ENCODE results near the gene RACK1.

The RACK1 gene

DNA sequence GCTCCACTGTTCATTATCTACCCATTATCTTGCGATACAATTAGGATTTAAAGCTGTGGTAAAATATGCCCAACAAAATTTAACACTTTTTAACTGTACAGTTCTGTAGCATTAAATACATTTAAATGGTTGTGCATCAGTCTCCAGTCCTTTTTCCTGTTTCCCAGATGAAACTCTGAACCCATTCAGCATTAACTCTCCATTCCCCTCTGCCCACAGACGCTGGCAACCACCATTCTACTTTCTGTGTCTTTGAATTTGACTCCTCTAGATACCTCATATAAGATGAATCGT, 35.8 kb downstream of the RACK1 start:
- TF ChIP-seq, protein P1, sequence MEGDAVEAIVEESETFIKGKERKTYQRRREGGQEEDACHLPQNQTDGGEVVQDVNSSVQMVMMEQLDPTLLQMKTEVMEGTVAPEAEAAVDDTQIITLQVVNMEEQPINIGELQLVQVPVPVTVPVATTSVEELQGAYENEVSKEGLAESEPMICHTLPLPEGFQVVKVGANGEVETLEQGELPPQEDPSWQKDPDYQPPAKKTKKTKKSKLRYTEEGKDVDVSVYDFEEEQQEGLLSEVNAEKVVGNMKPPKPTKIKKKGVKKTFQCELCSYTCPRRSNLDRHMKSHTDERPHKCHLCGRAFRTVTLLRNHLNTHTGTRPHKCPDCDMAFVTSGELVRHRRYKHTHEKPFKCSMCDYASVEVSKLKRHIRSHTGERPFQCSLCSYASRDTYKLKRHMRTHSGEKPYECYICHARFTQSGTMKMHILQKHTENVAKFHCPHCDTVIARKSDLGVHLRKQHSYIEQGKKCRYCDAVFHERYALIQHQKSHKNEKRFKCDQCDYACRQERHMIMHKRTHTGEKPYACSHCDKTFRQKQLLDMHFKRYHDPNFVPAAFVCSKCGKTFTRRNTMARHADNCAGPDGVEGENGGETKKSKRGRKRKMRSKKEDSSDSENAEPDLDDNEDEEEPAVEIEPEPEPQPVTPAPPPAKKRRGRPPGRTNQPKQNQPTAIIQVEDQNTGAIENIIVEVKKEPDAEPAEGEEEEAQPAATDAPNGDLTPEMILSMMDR (conservative IDR thresholded peaks at IDR 0.05; ENCODE audit: low read length), result no peak
- DNase-seq (ENCODE audit: low read depth), result no peak
- no peak overlapping the region for H3K4me3 ChIP-seq (ENCODE audit: low read length)

DNA sequence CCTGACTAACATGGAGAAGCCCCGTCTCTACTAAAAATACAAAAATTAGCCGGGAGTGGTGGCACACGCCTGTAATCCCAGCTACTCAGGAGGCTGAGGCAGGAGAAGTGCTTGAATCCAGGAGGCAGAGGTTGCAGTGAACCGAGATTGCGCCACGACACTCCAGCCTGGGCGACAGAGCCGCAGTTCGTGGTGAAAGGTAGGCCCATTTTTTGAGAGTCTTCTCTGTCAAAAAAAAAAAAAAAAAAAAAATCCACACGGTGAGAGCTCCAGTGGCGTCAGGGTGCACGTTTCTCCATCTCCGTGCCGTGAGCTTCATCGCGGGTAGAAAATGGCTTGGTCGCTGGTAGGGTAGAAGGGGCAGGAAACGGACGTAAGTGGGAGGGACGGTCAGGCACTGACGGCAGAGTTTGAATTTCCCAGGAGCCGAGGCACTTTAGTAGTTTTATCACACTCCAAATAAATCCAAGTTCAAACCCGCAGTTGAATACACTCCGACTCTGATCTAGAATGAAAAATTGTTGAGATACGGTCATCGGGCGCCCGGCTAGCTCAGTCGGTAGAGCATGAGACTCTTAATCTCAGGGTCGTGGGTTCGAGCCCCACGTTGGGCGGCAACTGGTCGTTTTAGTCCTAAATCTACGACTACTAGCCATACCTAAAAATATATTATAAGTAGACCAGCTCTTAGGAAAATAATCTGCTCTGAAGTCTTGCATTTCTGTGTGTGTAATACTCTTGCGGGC, 36.3 kb downstream of the RACK1 start:
- TF ChIP-seq, protein P1 (conservative IDR thresholded peaks at IDR 0.05; ENCODE audit: low read length), result no peak
- H3K4me3 ChIP-seq (ENCODE audit: low read length), result peak overlapping the region; percentile 57
- peak; percentile 92 for DNase-seq (ENCODE audit: low read depth)

DNA sequence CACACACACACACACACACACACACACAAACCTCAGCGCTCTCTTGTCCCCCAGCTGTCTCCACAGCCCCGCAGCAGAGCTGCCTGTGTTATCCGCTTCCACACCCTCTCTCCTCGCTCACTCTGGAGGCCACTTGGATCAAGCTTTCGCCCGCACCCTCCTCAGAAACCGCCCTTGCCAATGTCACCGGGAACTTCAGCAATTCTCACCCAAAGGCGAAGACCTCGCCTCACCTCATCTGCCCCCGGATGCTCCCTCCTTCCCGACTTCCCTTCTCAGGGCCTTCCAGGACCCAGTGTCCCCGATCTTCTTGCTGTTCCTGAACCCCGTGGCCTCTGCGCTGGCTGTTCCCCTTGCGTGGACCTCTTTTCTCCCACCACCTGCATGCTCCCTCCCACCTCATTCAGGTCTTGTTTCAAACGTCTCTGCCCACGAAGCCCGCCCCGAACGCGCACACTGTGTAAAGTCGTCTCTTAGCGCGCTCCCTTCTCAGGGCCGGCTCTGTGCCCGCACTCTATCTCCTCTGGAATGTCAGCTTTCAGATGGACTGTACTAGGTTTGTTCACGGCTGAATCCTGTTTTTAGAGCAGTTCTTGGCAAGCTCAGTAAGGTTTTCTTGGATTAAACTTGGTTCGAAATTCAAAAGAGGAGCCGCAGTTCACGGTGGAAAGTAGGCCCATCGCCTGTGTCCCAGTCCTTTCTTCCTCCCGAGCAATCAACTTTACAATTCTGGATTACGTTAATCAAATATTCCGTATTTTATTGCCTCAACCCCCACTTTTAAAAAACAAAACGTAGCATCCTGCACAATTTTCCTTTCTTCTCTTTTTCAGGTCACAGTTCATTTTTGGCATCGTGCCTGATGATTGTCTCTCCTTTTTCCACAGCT, 37.7 kb downstream of the RACK1 start:
- peak overlapping the region; percentile 59 for H3K4me3 ChIP-seq (ENCODE audit: low read length)
- no peak for DNase-seq (ENCODE audit: low read depth)

DNA sequence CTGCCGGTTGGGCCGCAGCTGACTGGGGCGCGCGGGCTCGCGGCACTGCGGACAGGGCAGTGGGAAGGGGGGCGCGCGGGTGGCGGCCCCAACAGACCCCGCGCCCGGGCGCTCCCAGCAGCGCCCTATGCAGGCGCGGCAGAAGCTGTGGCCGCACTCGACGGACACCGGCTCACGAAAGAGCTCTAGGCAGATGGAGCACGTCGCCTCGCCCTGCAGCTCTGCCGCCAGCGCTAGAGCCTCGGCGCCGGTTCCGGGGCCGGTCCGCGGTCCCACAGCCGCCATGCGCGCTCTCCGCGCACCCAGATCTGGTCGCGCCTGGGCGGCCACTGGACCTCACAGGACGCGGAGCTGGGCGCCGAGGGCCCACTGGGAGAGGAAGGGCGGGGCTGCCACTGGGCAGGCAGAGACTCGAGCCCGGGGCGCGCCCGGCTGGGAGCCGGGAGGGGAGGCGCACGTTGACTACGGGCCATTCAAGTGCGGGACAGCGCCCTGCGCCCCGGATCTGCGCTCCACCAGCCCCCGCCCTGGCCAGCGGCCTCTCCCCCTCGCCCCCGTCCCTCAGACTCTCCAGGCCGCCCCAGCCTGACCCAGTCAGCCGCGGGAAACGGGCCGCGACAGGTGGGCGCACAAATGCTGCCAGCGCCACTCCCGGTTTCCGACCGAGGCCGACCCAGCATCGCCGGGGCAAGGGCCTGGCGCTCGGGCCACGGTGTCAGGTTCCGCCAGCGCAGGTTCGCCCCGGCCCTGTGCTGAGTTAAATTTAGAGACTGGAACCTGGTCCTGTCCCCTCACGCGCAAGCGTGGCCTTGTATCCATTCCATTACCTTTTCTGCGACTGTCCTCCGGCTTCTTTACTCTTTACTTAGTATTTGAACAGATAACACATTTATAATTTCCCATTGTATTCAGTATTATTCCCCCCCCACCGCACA, 38.6 kb downstream of the RACK1 start, which contains the start of gene TRIM7:
Gene TRIM7 (minus strand): TSS at position 371 of the 935 bp plus-strand sequence. CDS start 86 bp downstream, at position 285.
- peak within 1 kb of the TSS; percentile 59 for H3K4me3 ChIP-seq (ENCODE audit: low read length)
- TF ChIP-seq, protein P1 (conservative IDR thresholded peaks at IDR 0.05; ENCODE audit: low read length), result no peak
- DNase-seq (ENCODE audit: low read depth), result peak; percentile 49

More for the DNA sequence above, 37.7 kb downstream of the RACK1 start:
- TF ChIP-seq, protein P1 (conservative IDR thresholded peaks at IDR 0.05; ENCODE audit: low read length), result no peak

DNA sequence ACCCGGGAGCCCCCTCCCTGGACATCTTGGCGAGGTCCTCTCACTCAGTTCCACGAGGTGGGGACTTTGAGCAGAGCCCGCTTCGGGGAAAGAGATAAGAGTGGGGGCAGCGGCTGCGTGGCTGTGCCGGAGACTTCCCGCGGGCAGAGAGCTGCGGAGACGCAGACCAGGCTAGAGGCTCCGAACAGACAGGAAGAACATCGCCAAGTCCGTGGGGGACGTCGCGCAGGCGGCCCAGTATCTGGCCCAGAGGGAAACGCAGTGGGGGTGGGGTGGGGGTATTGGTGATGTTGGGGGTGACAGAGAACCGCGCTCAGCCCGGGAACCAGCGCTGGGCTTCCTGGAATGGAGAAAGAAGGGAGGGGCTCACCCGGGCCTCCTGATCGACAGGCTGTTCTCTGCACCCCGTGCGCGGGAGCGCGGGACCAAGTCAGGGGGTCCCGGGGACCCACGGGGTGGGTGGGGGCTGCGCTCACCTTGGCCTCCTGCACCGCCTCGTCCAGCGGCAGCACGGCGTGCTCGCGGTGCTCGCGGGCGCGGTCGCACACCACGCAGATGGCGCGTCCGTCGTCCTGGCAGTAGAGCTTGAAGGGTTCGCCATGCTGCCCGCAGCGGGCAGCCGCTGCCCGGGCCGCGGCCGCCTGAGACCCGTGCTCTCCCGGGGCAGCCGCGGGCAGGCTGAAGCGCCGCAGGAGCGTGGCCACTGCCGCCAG, 39.4 kb downstream of the RACK1 start:
- TF ChIP-seq, protein P1 (conservative IDR thresholded peaks at IDR 0.05; ENCODE audit: low read length), result no peak
- peak overlapping the region; percentile 59 for H3K4me3 ChIP-seq (ENCODE audit: low read length)
- DNase-seq (ENCODE audit: low read depth), result peak; percentile 43

DNA sequence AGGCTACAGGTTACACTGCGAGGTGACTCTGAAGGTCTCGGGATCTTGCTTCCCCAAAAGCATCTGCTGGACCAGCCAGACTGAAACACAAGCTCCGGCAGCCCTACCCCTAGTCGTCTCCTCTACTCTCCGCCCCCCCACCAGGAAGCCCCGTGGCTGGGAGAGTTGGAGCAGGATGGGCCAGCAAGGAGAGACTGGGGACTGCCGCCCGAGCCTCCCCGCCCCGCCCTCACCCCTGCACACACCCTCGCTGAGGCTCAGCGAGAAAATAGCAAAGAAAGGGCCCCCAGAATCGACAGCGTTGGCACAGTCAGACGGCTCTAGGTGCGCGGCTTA, 40.0 kb downstream of the RACK1 start:
- TF ChIP-seq, protein P1 (conservative IDR thresholded peaks at IDR 0.05; ENCODE audit: low read length), result no peak
- peak overlapping the region; percentile 59 for H3K4me3 ChIP-seq (ENCODE audit: low read length)
- no peak for DNase-seq (ENCODE audit: low read depth)
